ENCODE measurements around the gene SUSD2.

Gene SUSD2

DNA sequence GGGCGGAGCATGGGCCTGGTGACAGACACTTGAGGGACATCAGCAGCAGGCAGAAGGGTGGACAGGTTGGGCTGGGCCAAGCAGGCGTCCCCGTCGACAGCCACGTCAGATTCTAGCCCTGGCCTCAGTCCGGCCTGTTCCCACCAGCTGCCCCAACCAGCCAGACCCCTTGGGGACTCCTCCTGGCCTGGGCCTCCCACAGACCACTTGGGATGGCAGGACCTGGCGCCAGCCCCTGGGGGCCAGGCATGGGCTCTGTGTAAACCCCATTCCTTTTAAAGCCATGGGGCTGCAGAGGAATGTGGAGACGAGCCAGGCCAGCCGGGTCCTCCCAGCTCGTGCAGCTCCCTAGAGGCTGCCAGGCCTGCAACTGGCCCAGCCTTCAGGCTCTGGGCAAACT is 4.7 kb upstream of the SUSD2 start:
- FAIRE-seq, result no peak
- DNase-seq (ENCODE audit: insufficient read length, low spot score), result no peak
- TF ChIP-seq CTCF (IDR thresholded peaks at IDR 0.05; ENCODE audit: insufficient read depth, missing control alignments), result no peak

DNA sequence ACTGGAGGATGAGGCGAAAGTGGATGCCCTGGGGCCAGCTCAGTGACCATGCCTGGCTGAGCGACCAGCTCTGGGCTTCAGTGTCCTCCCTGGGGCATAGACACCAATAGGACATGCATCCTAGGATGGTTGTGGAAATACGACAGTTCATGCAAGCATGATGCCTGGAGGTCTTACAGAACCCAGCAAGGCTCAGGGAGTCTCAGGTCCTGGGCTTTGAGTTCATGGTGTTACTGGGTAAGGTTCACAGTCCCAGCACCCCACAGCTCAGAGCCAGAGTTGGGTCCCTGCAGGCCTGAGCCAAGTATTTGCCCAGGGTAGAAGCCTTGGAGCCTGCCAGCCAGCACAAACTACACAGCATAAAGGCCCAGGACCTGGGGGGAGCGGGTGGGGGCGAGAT is 4.2 kb upstream of the SUSD2 start:
- no peak for TF ChIP-seq CTCF (IDR thresholded peaks at IDR 0.05; ENCODE audit: insufficient read depth, missing control alignments)
- DNase-seq (ENCODE audit: insufficient read length, low spot score) (no peak), FAIRE-seq (no peak)

DNA sequence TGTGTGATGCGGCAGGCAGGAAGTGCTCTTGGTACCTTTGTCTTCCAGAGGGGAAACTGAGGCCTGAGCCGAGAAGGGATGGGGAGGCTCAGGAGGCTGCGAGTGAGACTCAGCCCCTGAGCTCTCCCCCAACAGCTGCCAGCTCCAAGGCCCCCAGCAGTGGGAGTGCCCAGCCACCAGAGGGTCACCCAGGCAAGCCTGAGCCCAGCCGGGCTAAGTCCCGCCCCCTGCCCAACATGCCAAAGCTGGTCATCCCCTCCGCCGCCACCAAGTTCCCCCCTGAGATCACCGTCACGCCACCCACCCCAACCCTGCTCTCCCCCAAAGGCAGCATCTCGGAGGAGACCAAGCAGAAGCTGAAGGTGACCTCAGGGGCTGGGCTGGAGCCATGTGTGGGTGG is 3.8 kb upstream of the SUSD2 start:
- FAIRE-seq (no peak), DNase-seq (ENCODE audit: insufficient read length, low spot score) (no peak)
- no peak for TF ChIP-seq CTCF (IDR thresholded peaks at IDR 0.05; ENCODE audit: insufficient read depth, missing control alignments)

DNA sequence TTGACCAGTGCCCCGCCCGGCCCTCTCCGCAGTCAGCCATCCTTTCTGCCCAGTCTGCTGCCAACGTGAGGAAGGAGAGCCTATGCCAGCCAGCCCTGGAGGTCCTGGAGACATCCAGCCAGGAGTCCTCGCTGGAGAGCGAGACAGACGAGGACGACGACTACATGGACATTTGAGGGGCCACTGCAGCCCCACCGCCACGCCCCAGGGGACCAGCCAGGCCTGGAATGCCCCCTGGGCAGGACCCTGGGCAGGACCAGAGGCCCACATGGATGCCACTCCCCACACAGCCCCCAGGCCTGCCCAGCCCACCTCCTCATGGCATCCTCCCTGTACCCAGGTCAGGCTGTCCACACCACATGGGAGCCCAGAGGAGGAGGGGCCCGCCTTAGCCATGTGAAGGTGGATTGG is 3.3 kb upstream of the SUSD2 start:
- FAIRE-seq (no peak), DNase-seq (ENCODE audit: insufficient read length, low spot score) (no peak)
- no peak for TF ChIP-seq CTCF (IDR thresholded peaks at IDR 0.05; ENCODE audit: insufficient read depth, missing control alignments)

- FAIRE-seq (no peak), DNase-seq (ENCODE audit: insufficient read length, low spot score) (no peak)
- peak; percentile 26 for TF ChIP-seq CTCF (IDR thresholded peaks at IDR 0.05; ENCODE audit: insufficient read depth, missing control alignments)
Measured at GRCh38 chr22:24178502-24179440, 2.5 kb upstream of the SUSD2 start.

DNA sequence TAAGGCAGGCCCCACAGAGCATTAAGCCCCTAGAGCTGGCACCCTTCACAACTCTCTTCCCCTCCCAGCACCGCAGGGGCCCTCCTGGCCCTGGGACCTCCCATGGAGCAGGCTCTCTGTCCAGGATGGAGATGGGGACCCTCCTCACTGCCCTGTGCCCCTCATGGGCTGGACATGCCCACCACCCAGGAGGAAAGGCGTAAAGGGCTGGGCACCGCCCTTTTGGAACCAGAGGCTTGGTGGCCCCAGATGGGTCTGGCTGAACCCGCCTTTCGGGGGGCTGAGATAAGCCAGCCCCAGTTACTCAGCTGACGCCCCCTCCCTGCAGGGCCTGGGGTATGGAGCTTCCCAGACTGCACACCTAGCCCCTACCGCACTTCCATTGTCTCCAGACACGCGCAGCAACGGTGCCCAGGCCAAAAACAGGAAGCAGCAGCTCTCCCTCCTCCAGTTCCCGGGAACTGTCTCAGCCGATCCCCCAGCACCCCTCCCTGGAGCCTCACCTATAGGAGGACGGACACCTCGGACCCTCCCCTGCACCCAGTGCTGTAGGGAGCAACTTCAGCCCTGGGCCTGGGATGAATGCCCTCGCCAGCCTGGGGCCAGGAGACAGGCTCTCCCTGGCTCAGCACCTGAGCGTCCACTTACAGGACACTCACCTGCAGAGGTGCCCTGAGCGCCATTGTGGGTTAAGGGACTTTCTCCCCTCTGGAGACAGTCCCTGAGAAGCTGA is 1.6 kb upstream of the SUSD2 start:
- DNase-seq (ENCODE audit: insufficient read length, low spot score) (no peak), FAIRE-seq (no peak)
- no peak for TF ChIP-seq CTCF (IDR thresholded peaks at IDR 0.05; ENCODE audit: insufficient read depth, missing control alignments)
